ENCODE results near the gene CHTF8.

CHTF8 gene

GRCh38 chr16:69073181-69073702, 59.1 kb downstream of the CHTF8 start:
- no peaks in the 10 kb centered on the region for H3K79me1 ChIP-seq (ENCODE audit: low read depth, low read length)
- H3K4me3 ChIP-seq (ENCODE audit: low read length in 2 of 2), result no peak overlapping the region
- no peak overlapping the region for H2BK5ac ChIP-seq (ENCODE audit: low read length)
- no peak overlapping the region for H2AK5ac ChIP-seq (ENCODE audit: low read depth, low read length)
- no peak overlapping the region for H3K4ac ChIP-seq (ENCODE audit: low read length)
- peak overlapping the region; percentile 3 for H2AFZ ChIP-seq (ENCODE audit: low read length)
- H4K8ac ChIP-seq (ENCODE audit: low read depth, low read length), result no peak overlapping the region
- no peak overlapping the region for H2BK15ac ChIP-seq (ENCODE audit: low read length)
- no peak overlapping the region for H3K4me2 ChIP-seq (ENCODE audit: insufficient read depth, low read length, poor library complexity, severe bottlenecking)
- no peaks in the 10 kb centered on the region for H3K9me3 ChIP-seq (replicated peaks in 1 of 2; ENCODE audit: control insufficient read depth in 2 of 2, insufficient read depth in 1 of 2, low read depth in 1 of 2, low read length in 2 of 2)
- H3K27ac ChIP-seq (replicated peaks; ENCODE audit: low read length), result no peak overlapping the region
- no peak overlapping the region for H3K14ac ChIP-seq (ENCODE audit: low read length)
- no peaks in the 10 kb centered on the region for H3K27me3 ChIP-seq (ENCODE audit: control insufficient read depth in 3 of 3, insufficient read depth in 3 of 3, low read depth in 1 of 3, low read length in 3 of 3)
- H3K18ac ChIP-seq (ENCODE audit: low read length), result no peak overlapping the region
- DNase-seq (ENCODE audit: low spot score), result no peak
- H2BK12ac ChIP-seq (ENCODE audit: low read length), result no peak overlapping the region
- WGBS, 2 donors (ENCODE audit: extremely low coverage in 2 of 2, insufficient read length in 2 of 2, insufficient replicate concordance in 1 of 2), result no CpG with 5 or more reads among the region's 10 CpGs
- no peak overlapping the region for H4K91ac ChIP-seq (ENCODE audit: low read depth, low read length, poor library complexity)
- H3K36me3 ChIP-seq (replicated peaks in 1 of 2; ENCODE audit: control insufficient read depth in 2 of 2, insufficient read depth in 2 of 2, low read length in 2 of 2), result no peaks in the 10 kb centered on the region
- no peak overlapping the region for H2BK120ac ChIP-seq (ENCODE audit: low read depth, low read length)
- no peak overlapping the region for H3K23ac ChIP-seq (ENCODE audit: low read depth, low read length, poor library complexity)
- no peak overlapping the region for H3K9ac ChIP-seq (ENCODE audit: low read depth, low read length, poor library complexity)
- peaks cover 16 to 26% of the 10 kb centered on the region in 2 donors for H3K4me1 ChIP-seq (ENCODE audit: control insufficient read depth in 2 of 2, insufficient read depth in 1 of 2, low read depth in 1 of 2, low read length in 2 of 2)

DNA sequence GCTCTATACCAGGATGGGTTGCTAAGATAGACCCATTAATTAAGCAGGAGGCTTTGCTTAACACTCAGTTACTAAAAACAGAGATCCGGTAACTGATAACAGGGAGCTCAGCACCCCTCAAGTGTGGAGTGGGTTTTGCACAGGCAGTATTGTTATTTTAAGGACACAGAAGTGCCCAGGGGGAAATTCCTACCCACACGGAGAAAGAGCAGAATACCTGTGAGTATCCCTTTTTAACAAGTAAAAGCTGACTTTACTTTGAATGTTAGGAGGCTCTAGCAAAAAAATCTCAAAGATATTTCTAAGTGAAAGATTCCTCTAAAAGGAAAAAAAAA, 59.8 kb downstream of the CHTF8 start:
- Histone ChIP-seq H3K14ac (ENCODE audit: low read length) (no peak overlapping the region), H3K4me2 (ENCODE audit: insufficient read depth, low read length, poor library complexity, severe bottlenecking) (no peak overlapping the region), H3K79me1 (ENCODE audit: low read depth, low read length) (no peaks in the 10 kb centered on the region), H2BK12ac (ENCODE audit: low read length) (no peak overlapping the region), H3K27me3 (ENCODE audit: control insufficient read depth in 3 of 3, insufficient read depth in 3 of 3, low read depth in 1 of 3, low read length in 3 of 3) (no peaks in the 10 kb centered on the region), H3K18ac (ENCODE audit: low read length) (no peak overlapping the region), H3K27ac (replicated peaks; ENCODE audit: low read length) (no peak overlapping the region), H4K8ac (ENCODE audit: low read depth, low read length) (no peak overlapping the region), H2AK5ac (ENCODE audit: low read depth, low read length) (no peak overlapping the region), H2BK15ac (ENCODE audit: low read length) (no peak overlapping the region), H3K23ac (ENCODE audit: low read depth, low read length, poor library complexity) (no peak overlapping the region), H3K4ac (ENCODE audit: low read length) (no peak overlapping the region), H4K91ac (ENCODE audit: low read depth, low read length, poor library complexity) (no peak overlapping the region), H2BK120ac (ENCODE audit: low read depth, low read length) (no peak overlapping the region), H2AFZ (ENCODE audit: low read length) (no peak overlapping the region), H3K4me3 (ENCODE audit: low read length in 2 of 2) (no peak overlapping the region), H3K9me3 (replicated peaks in 1 of 2; ENCODE audit: control insufficient read depth in 2 of 2, insufficient read depth in 1 of 2, low read depth in 1 of 2, low read length in 2 of 2) (no peaks in the 10 kb centered on the region), H3K9ac (ENCODE audit: low read depth, low read length, poor library complexity) (no peak overlapping the region), H3K36me3 (replicated peaks in 1 of 2; ENCODE audit: control insufficient read depth in 2 of 2, insufficient read depth in 2 of 2, low read length in 2 of 2) (no peaks in the 10 kb centered on the region), H2BK5ac (ENCODE audit: low read length) (no peak overlapping the region), H3K4me1 (ENCODE audit: control insufficient read depth in 2 of 2, insufficient read depth in 1 of 2, low read depth in 1 of 2, low read length in 2 of 2) (peaks cover 13 to 23% of the 10 kb centered on the region in 2 donors)
- no CpG with 5 or more reads among the region's 2 CpGs for WGBS, 2 donors (ENCODE audit: extremely low coverage in 2 of 2, insufficient read length in 2 of 2, insufficient replicate concordance in 1 of 2)
- DNase-seq (ENCODE audit: low spot score), result no peak

- H3K36me3 ChIP-seq (replicated peaks in 1 of 2; ENCODE audit: control insufficient read depth in 2 of 2, insufficient read depth in 2 of 2, low read length in 2 of 2), result no peaks in the 10 kb centered on the region
- no peak overlapping the region for H2AFZ ChIP-seq (ENCODE audit: low read length)
- no peak overlapping the region for H3K4ac ChIP-seq (ENCODE audit: low read length)
- WGBS, 2 donors (ENCODE audit: extremely low coverage in 2 of 2, insufficient read length in 2 of 2, insufficient replicate concordance in 1 of 2), result no CpG with 5 or more reads among the region's 3 CpGs
- no peak overlapping the region for H3K4me3 ChIP-seq (ENCODE audit: low read length in 2 of 2)
- H3K79me1 ChIP-seq (ENCODE audit: low read depth, low read length), result no peaks in the 10 kb centered on the region
- no peaks in the 10 kb centered on the region for H3K27me3 ChIP-seq (ENCODE audit: control insufficient read depth in 3 of 3, insufficient read depth in 3 of 3, low read depth in 1 of 3, low read length in 3 of 3)
- no peak overlapping the region for H2BK12ac ChIP-seq (ENCODE audit: low read length)
- no peak for DNase-seq (ENCODE audit: low spot score)
- H3K27ac ChIP-seq (replicated peaks; ENCODE audit: low read length), result no peak overlapping the region
- no peak overlapping the region for H3K9ac ChIP-seq (ENCODE audit: low read depth, low read length, poor library complexity)
- no peak overlapping the region for H2BK15ac ChIP-seq (ENCODE audit: low read length)
- H3K23ac ChIP-seq (ENCODE audit: low read depth, low read length, poor library complexity), result no peak overlapping the region
- H2BK120ac ChIP-seq (ENCODE audit: low read depth, low read length), result no peak overlapping the region
- H3K4me1 ChIP-seq (ENCODE audit: control insufficient read depth in 2 of 2, insufficient read depth in 1 of 2, low read depth in 1 of 2, low read length in 2 of 2), result peaks cover 8 to 16% of the 10 kb centered on the region in 2 donors
- H2BK5ac ChIP-seq (ENCODE audit: low read length), result no peak overlapping the region
- no peak overlapping the region for H2AK5ac ChIP-seq (ENCODE audit: low read depth, low read length)
- no peak overlapping the region for H3K14ac ChIP-seq (ENCODE audit: low read length)
- no peak overlapping the region for H4K8ac ChIP-seq (ENCODE audit: low read depth, low read length)
- no peak overlapping the region for H3K4me2 ChIP-seq (ENCODE audit: insufficient read depth, low read length, poor library complexity, severe bottlenecking)
- H4K91ac ChIP-seq (ENCODE audit: low read depth, low read length, poor library complexity), result no peak overlapping the region
- H3K9me3 ChIP-seq (replicated peaks in 1 of 2; ENCODE audit: control insufficient read depth in 2 of 2, insufficient read depth in 1 of 2, low read depth in 1 of 2, low read length in 2 of 2), result no peaks in the 10 kb centered on the region
- H3K18ac ChIP-seq (ENCODE audit: low read length), result no peak overlapping the region
Measured at GRCh38 chr16:69071036-69071435, 61.4 kb downstream of the CHTF8 start.

DNA sequence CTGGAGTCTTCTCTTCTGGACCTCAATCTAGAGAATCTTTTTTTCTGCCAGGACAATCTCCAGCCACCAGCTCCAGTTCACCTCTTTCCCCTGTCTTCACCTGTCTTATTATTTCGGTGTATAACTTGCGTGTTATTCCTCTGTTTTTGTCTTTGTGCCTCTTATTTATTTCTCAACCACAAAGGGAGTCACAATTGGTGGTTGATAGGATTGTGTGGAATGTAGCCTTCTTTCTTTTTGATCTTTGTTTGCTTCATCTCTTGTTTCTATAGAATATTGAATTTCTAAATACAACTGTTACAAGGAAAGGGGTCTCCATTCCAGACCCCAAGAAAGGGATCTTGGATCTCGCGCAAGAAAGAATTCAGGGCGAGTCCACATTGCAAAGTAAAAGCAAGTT, 62.9 kb downstream of the CHTF8 start:
- no CpG with 5 or more reads among the region's 5 CpGs for WGBS, 2 donors (ENCODE audit: extremely low coverage in 2 of 2, insufficient read length in 2 of 2, insufficient replicate concordance in 1 of 2)
- Histone ChIP-seq H2BK5ac (ENCODE audit: low read length) (no peak overlapping the region), H2AFZ (ENCODE audit: low read length) (no peak overlapping the region), H2BK120ac (ENCODE audit: low read depth, low read length) (no peak overlapping the region), H3K27me3 (ENCODE audit: control insufficient read depth in 3 of 3, insufficient read depth in 3 of 3, low read depth in 1 of 3, low read length in 3 of 3) (no peaks in the 10 kb centered on the region), H4K8ac (ENCODE audit: low read depth, low read length) (no peak overlapping the region), H3K9ac (ENCODE audit: low read depth, low read length, poor library complexity) (no peak overlapping the region), H2AK5ac (ENCODE audit: low read depth, low read length) (no peak overlapping the region), H3K36me3 (replicated peaks in 1 of 2; ENCODE audit: control insufficient read depth in 2 of 2, insufficient read depth in 2 of 2, low read length in 2 of 2) (no peaks in the 10 kb centered on the region), H3K23ac (ENCODE audit: low read depth, low read length, poor library complexity) (no peak overlapping the region), H2BK15ac (ENCODE audit: low read length) (no peak overlapping the region), H3K9me3 (replicated peaks in 1 of 2; ENCODE audit: control insufficient read depth in 2 of 2, insufficient read depth in 1 of 2, low read depth in 1 of 2, low read length in 2 of 2) (no peaks in the 10 kb centered on the region), H3K14ac (ENCODE audit: low read length) (no peak overlapping the region), H3K18ac (ENCODE audit: low read length) (no peak overlapping the region), H3K27ac (replicated peaks; ENCODE audit: low read length) (no peak overlapping the region), H3K4ac (ENCODE audit: low read length) (no peak overlapping the region), H3K4me1 (ENCODE audit: control insufficient read depth in 2 of 2, insufficient read depth in 1 of 2, low read depth in 1 of 2, low read length in 2 of 2) (peaks cover 20 to 32% of the 10 kb centered on the region in 2 donors), H3K79me1 (ENCODE audit: low read depth, low read length) (no peaks in the 10 kb centered on the region), H3K4me3 (ENCODE audit: low read length in 2 of 2) (no peak overlapping the region), H4K91ac (ENCODE audit: low read depth, low read length, poor library complexity) (no peak overlapping the region), H3K4me2 (ENCODE audit: insufficient read depth, low read length, poor library complexity, severe bottlenecking) (no peak overlapping the region), H2BK12ac (ENCODE audit: low read length) (no peak overlapping the region)
- DNase-seq (ENCODE audit: low spot score), result no peak
